Stomach (tissue), 4 donors: Measurements from ENCODE around the gene AKAP9.

ENCODE experiments used
- EP300 ChIP-seq: sonication (generic); formaldehyde crosslinking; IDR thresholded peaks from one replicate; pipeline ENCODE4 v1.6.1; 2017; ENCODE audit warnings: antibody characterized with exemption
- POLR2A ChIP-seq, 4 donors: fragments of 450-650 bp; IDR thresholded peaks; one replicate each; pipeline ENCODE4 v1.6.1; 2016; ENCODE audit warnings: antibody characterized with exemption in 4 of 4, control low read depth in 2 of 4, mild to moderate bottlenecking in 1 of 4, moderate library complexity in 1 of 4
- POLR2AphosphoS5 ChIP-seq, 3 donors: sonication (generic); formaldehyde crosslinking; IDR thresholded peaks; one replicate each; pipeline ENCODE4 v1.6.1; 2016; ENCODE audit warnings: antibody characterized with exemption in 3 of 3
- TF ChIP-seq, protein P1 (sequence below), 7 experiments: fragments of 450-650 bp in 4 of 7; fragments of 200-600 bp in 3 of 7; sonication (generic) in 3 of 7; IDR thresholded peaks; one replicate each; pipeline ENCODE4 v1.5.1; 2016 to 2019; ENCODE audit warnings: antibody characterized with exemption in 7 of 7, control low read depth in 2 of 7, mild to moderate bottlenecking in 1 of 7

DNA sequence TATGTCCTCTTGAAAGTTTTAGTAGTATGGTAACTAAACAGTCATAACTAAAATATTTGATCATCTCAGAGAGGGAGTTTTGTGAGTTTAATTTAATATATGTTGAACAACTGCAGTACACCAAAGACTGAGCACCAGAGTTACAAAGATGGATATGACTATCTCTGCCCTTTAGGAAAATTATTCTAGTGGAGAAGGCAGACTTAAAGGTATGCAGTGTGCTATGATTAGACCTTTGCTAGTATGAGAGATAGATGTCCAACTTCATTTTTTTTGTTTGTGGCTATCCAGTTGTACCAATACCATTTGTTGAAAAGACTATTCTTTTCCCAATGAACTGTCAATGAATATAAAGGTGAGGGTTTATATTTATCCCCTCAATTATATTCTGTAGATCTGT is 33.4 kb downstream of the AKAP9 start:
- TF ChIP-seq EP300 (no peak), POLR2A (IDR thresholded peaks at IDR 0.05) (no peak), POLR2AphosphoS5 (IDR thresholded peaks at IDR 0.05) (no peak)
- TF ChIP-seq, protein P1, sequence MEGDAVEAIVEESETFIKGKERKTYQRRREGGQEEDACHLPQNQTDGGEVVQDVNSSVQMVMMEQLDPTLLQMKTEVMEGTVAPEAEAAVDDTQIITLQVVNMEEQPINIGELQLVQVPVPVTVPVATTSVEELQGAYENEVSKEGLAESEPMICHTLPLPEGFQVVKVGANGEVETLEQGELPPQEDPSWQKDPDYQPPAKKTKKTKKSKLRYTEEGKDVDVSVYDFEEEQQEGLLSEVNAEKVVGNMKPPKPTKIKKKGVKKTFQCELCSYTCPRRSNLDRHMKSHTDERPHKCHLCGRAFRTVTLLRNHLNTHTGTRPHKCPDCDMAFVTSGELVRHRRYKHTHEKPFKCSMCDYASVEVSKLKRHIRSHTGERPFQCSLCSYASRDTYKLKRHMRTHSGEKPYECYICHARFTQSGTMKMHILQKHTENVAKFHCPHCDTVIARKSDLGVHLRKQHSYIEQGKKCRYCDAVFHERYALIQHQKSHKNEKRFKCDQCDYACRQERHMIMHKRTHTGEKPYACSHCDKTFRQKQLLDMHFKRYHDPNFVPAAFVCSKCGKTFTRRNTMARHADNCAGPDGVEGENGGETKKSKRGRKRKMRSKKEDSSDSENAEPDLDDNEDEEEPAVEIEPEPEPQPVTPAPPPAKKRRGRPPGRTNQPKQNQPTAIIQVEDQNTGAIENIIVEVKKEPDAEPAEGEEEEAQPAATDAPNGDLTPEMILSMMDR (IDR thresholded peaks at IDR 0.05): no peak
